GM12875 (cell line): ENCODE results near the gene TDRKH.

Source experiments
- H3K4me3 ChIP-seq: one replicate; pipeline ENCODE4 v1.5.1; 2011; ENCODE audit warnings: low read depth, low read length, control low read depth
- TF ChIP-seq, protein P1 (sequence below): IDR thresholded peaks from 2 replicates; pipeline ENCODE4 v1.5.1; 2011; ENCODE audit warnings: low read depth, mild to moderate bottlenecking, control low read depth, inconsistent platforms, low read length, moderate library complexity, borderline replicate concordance; ENCODE audit not compliant: insufficient read depth

TDRKH gene, protein sequence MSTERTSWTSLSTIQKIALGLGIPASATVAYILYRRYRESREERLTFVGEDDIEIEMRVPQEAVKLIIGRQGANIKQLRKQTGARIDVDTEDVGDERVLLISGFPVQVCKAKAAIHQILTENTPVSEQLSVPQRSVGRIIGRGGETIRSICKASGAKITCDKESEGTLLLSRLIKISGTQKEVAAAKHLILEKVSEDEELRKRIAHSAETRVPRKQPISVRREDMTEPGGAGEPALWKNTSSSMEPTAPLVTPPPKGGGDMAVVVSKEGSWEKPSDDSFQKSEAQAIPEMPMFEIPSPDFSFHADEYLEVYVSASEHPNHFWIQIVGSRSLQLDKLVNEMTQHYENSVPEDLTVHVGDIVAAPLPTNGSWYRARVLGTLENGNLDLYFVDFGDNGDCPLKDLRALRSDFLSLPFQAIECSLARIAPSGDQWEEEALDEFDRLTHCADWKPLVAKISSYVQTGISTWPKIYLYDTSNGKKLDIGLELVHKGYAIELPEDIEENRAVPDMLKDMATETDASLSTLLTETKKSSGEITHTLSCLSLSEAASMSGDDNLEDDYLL

DNA sequence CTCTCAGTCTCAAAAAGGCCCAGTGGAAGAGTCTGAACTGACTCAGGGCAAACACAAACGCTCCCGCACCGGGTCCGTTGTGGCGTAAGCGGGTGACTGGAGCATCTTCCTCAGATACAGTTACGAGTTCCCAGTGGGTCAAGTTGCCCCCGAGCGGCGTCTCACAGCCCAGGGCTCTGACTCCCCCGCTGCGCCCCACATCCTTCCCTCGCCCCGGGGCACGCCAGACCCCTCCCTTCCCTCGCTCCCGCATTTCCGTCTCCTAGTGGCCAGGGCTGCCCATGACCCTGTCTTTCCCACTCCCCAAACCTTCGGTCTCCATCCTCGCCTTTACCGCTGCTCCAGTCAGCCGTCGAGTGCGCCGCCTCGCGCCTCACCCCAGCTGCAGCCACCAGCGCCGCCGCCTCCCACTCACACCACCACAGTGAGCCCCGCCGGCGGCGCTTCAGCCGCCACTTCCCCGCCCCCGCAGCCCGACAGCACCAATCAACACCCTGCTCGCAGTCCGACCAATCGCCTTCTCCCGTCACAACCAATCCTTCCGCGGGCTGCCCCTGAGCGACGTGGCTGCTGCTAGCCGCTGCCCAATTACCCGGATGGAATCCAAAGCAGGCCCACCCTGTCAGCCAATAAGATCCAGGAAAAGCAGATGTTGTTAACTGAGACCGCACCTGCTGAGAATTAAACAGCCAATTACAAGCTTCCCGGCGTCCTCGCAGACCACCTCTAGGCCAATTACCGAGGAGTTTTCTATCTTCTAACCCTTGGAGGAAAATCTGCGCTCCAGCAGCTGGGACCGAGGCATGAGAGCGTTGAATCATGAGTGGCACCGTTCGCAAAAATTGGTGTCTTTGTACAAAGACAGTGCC lies at the start of gene TDRKH:
Gene TDRKH, minus strand, starts transcription at position 430 of the 869 bp plus-strand sequence. CDS start 7,478 bp downstream, outside the sequence.
- H3K4me3 ChIP-seq = peak within 1 kb of the TSS; percentile 71
- TF ChIP-seq, protein P1, sequence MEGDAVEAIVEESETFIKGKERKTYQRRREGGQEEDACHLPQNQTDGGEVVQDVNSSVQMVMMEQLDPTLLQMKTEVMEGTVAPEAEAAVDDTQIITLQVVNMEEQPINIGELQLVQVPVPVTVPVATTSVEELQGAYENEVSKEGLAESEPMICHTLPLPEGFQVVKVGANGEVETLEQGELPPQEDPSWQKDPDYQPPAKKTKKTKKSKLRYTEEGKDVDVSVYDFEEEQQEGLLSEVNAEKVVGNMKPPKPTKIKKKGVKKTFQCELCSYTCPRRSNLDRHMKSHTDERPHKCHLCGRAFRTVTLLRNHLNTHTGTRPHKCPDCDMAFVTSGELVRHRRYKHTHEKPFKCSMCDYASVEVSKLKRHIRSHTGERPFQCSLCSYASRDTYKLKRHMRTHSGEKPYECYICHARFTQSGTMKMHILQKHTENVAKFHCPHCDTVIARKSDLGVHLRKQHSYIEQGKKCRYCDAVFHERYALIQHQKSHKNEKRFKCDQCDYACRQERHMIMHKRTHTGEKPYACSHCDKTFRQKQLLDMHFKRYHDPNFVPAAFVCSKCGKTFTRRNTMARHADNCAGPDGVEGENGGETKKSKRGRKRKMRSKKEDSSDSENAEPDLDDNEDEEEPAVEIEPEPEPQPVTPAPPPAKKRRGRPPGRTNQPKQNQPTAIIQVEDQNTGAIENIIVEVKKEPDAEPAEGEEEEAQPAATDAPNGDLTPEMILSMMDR = 0 out of 2 replicates have a peak, but pooled peaks have one; percentile 32

DNA sequence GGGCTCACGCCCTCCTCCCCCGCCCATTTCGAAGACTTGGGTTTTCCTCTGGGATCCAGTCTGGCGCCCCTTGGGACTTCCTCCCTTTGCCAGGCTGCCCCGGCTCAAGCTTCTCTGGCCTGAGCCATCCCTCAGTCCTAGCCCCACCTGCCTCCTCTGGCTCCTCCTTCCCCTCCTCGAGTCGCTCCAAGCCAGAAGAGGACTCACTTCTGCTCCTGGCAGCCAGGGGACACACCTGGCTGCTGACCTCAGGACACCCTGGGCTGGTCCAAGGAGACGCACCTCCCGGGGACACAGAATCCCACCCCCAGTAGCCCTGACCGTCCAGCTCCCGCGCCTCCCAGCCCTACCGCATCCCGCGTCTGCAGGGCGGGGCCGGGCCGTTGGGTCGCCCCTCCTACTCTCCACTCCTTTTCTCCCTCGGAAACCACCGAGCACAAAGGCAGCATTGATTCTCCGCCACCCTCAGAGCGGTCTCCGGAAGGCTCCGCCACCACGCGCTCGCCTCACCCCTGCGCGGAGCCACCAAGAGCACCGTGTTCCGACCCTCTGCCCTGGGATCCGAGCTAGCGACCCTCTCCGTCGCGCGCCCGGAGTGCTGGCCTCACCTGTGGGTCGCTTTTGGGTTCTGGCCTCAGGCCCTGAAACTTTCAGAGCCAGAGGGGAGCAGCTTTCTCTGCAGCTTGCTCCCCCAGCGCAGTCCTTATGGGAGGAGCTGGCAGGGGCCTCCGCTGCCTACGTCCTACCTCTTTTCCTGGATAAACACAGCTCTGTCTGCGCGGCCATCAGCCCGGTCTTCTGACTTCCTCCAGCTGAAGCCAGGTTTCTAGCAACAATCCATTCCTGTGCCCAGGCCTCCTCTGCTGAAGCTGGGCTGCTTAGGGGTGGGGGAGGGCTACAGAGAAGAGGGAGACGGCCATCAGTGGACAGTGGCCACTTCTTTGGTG lies 49.4 kb upstream of the TDRKH start, which contains the start of gene C2CD4D:
Gene C2CD4D, minus strand, starts transcription at position 364 of the 947 bp plus-strand sequence. CDS start 831 bp downstream, outside the sequence.
- peak within 1 kb of the TSS; percentile 36 for H3K4me3 ChIP-seq
- TF ChIP-seq, protein P1 = no peak

DNA sequence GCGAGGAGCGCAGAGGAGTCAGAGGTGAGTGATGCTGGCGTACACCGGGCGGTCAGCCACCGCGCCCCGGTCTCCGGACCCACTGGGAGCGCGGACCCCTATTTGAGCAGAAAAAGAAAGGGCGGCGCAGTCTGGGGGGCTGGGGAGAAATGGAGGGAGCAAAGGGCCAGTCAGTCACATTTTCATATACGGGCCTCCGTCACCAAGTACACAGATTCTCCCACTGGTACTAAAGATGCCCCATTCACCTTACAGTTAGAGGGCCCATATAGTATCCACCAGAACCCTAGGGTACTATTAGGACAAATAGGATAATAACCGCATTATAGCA lies 48.7 kb upstream of the TDRKH start:
- TF ChIP-seq, protein P1 = no peak
- H3K4me3 ChIP-seq = no peak overlapping the region

DNA sequence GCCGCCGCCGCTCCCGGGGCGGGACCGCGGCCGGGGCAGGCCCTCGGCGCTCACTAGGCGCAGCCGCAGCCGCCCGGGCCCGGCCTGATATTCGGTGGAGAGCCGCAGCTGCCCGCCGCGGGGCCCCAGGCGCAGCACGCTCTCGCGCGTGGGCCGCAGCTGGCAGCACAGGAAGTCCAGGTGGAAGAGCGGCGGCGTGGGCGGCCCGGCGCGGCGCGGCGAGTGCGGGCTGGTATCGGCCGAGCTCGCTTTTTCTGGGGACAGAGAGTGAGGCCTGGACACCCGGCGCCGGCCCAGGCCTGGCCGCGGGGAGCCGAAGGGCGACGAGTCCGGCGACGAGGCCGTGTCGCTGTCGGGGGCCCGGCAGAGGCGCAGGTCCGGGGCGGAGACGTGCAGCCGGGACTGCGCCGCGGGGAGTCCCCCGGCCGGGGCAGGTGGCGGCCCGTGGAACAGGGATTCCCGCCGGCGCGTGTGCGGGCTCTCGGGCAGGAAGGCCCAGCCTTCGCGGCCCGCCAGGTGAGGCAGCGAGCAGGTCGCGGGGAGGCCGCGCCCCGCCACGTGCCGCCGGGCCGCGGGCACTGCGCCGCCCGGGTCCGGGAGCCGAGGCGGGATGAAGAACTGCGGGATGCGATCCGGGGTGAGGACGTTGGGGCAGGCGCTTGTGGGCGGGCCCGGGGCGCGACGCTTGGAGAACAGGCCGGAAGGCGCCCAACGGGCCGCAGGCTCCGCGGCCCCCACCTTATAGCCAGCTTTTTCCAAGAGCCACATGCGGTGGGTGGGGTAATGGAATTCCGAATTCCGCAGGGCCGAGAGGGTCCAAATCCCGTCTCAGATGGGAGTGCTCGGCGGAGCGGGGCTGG lies 48.2 kb upstream of the TDRKH start:
- TF ChIP-seq, protein P1 = no peak

DNA sequence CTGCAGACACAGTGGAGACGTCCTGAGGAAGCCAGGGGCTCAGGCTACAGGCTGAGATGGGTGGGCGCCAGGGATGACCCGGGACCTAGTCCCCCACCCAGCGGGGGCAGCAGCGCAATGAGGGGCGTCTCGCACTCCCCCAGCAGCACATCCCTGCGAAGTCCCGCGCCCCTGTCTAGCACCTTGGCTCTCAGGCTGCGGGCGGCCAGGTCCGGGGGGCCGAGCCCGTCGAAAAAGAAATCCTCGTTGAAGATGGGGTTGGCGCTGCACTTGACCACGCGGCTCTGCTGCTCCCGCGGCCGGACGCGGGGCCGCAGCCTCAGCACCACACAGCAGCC lies 47.6 kb upstream of the TDRKH start:
- no peak overlapping the region for H3K4me3 ChIP-seq
- TF ChIP-seq, protein P1 = no peak

More for the DNA sequence above, 48.2 kb upstream of the TDRKH start:
- no peak overlapping the region for H3K4me3 ChIP-seq
